SK-N-SH (cell line): Measurements from ENCODE around the gene NALCN.

Source experiments
- EP300 ChIP-seq, 2 experiments: IDR thresholded peaks; 2 replicates each; pipeline versions ENCODE4 v1.4.0 to v1.6.1; 2012; ENCODE audit warnings: borderline replicate concordance in 1 of 2, low read depth in 1 of 2, low read length in 1 of 2
- MAX ChIP-seq: IDR thresholded peaks from 2 replicates; pipeline ENCODE4 v1.4.0; 2012; ENCODE audit warnings: low read depth
- MEF2A ChIP-seq: IDR thresholded peaks from 2 replicates; pipeline ENCODE4 v1.4.0; 2012; ENCODE audit warnings: low read depth, borderline replicate concordance
- TF ChIP-seq, protein P1 (sequence below): fragments of 200-600 bp; sonication (generic); IDR thresholded peaks from 2 replicates; pipeline ENCODE4 v1.6.1; 2017; ENCODE audit warnings: antibody characterized with exemption, mild to moderate bottlenecking, moderate library complexity
- TF ChIP-seq, protein P2 (sequence below): fragments of 150-350 bp; IDR thresholded peaks from 2 replicates; pipeline ENCODE4 v1.6.1; 2017; ENCODE audit warnings: antibody characterized with exemption, low read length, low read depth, borderline replicate concordance

- TF ChIP-seq MAX (no peak), MEF2A (no peak), EP300 (IDR thresholded peaks at IDR 0.05; ENCODE audit: borderline replicate concordance in 1 of 2, low read depth in 1 of 2, low read length in 1 of 2) (no peak)
- TF ChIP-seq, protein P1, sequence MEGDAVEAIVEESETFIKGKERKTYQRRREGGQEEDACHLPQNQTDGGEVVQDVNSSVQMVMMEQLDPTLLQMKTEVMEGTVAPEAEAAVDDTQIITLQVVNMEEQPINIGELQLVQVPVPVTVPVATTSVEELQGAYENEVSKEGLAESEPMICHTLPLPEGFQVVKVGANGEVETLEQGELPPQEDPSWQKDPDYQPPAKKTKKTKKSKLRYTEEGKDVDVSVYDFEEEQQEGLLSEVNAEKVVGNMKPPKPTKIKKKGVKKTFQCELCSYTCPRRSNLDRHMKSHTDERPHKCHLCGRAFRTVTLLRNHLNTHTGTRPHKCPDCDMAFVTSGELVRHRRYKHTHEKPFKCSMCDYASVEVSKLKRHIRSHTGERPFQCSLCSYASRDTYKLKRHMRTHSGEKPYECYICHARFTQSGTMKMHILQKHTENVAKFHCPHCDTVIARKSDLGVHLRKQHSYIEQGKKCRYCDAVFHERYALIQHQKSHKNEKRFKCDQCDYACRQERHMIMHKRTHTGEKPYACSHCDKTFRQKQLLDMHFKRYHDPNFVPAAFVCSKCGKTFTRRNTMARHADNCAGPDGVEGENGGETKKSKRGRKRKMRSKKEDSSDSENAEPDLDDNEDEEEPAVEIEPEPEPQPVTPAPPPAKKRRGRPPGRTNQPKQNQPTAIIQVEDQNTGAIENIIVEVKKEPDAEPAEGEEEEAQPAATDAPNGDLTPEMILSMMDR, result no peak
- TF ChIP-seq, protein P2, sequence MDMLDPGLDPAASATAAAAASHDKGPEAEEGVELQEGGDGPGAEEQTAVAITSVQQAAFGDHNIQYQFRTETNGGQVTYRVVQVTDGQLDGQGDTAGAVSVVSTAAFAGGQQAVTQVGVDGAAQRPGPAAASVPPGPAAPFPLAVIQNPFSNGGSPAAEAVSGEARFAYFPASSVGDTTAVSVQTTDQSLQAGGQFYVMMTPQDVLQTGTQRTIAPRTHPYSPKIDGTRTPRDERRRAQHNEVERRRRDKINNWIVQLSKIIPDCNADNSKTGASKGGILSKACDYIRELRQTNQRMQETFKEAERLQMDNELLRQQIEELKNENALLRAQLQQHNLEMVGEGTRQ, result no peak
Measured at GRCh38 chr13:101025519-101025918, 390.8 kb downstream of the NALCN start.
